Lower leg skin (tissue), 4 donors: ENCODE results near the gene IRX4. TPM values are rescaled to one million over a fixed set of nuclear protein-coding genes. Genes with fewer than 3 reads are reported as not detected.

ENCODE experiments used
- DNase-seq, 2 donors: peaks; one replicate each; pipeline ENCODE4 v3.0.0-alpha.2; 2019; ENCODE audit warnings: low spot score in 2 of 2
- H3K4me3 ChIP-seq: fragments of 200-600 bp; sonication (generic); 2 replicates; pipeline ENCODE4 v1.5.1; 2017; ENCODE audit warnings: mild to moderate bottlenecking, low read depth; ENCODE audit not compliant: poor library complexity, severe bottlenecking
- CTCF ChIP-seq, 3 donors: fragments of 450-650 bp; IDR thresholded peaks; one replicate each; pipeline ENCODE4 v1.5.1; 2016; ENCODE audit warnings: antibody characterized with exemption in 3 of 3, mild to moderate bottlenecking in 3 of 3, moderate library complexity in 2 of 3
- POLR2A ChIP-seq, 2 donors: fragments of 450-650 bp; IDR thresholded peaks; one replicate each; pipeline ENCODE4 v1.6.1; 2016 to 2017; ENCODE audit warnings: antibody characterized with exemption in 2 of 2, mild to moderate bottlenecking in 1 of 2, moderate library complexity in 1 of 2
- WGBS, 2 donors: methylation state at CpG; one replicate each; pipeline ENCODE4 v1.1.5; 2018; 5-methylcytosine and 5-hydroxymethylcytosine counted together
- intact Hi-C: fragments of 100-400 bp; cut with DNase I; formaldehyde crosslinking; loops from one replicate; pipeline ENCODE4 v1.15.0; 2023; ENCODE audit warnings: low total_unique reads
- total RNA-seq, 4 donors: library from RNA; depleted of rRNA; stranded (reverse); fragments of >200 nt; gene quantifications; one replicate each; pipeline ENCODE4 v1.1.0, GENCODE V29; 2016

The IRX4 gene
- total RNA-seq, 4 donors from 2014 or later: 32.5 to 58.3 (median 48.5) TPM

DNA sequence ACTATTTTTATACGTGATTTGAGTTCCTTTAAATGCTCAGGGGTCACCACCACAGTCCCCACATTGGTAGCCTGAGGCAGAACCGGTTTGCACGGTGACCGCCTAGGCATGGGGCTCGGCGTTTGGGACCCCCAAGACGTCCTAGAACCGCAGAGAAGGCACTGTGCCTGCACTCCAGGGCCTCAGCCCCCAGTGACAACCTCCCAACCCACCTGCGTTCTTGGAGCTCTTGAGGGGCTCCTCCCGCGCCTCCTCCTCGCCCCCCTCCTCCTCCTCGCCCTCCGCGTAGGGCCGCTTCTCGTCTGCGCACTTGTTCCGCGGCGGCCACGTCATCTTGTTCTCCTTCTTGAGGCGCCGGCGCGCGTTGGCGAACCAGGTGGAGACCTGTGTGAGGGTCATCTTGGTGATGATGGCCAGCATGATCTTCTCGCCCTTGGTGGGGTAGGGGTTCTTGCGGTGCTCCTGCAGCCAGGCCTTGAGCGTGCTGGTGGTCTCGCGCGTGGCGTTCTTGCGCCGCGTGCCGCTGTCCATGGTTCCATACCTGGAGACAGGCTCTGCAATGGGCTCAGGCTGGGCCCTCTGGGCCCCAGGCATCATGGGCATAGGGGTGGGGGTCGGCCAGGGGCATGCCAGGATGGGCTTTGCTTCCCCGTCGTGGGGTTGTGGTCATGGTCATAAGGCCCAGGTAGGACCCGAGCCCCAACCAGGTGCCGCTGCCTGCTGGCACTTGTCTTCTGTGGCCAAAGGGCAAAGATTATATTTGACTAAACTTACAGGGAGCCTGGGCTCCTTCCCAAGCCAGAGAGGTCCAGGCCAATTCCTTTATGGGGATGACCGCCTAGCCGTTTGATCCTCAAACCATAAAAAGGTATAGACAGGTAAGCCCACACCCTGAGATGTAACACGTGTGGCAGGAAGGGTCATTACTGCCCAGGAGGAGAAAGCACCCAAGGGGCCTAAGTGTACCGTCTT is 3.1 kb downstream of the IRX4 start:
- H3K4me3 ChIP-seq: no peak overlapping the region
- no peak for DNase-seq
- TF ChIP-seq POLR2A (IDR thresholded peaks at IDR 0.05) (no peak), CTCF (IDR thresholded peaks at IDR 0.05) (no peak)
- intact Hi-C loops: loop anchor here (10.0 kb wide), 1 partner anchor 135 kb away; no protein-coding TSS in a partner anchor
- 61 to 65% methylated on average over 48 of the region's 48 CpGs for WGBS, 2 donors

GRCh38 chr5:1878050-1878849 is 4.5 kb downstream of the IRX4 start:
- WGBS, 2 donors: 39 to 48% methylated on average over 26 to 62 of the region's 79 CpGs
- DNase-seq: no peak
- TF ChIP-seq POLR2A (IDR thresholded peaks at IDR 0.05): no peak
- no peak for TF ChIP-seq CTCF (IDR thresholded peaks at IDR 0.05)
- intact Hi-C loops: no loop called here
- H3K4me3 ChIP-seq: no peak overlapping the region

GRCh38 chr5:1877103-1878049 is 5.3 kb downstream of the IRX4 start:
- H3K4me3 ChIP-seq: no peak overlapping the region
- DNase-seq: no peak
- intact Hi-C loops: no loop called here
- WGBS, 2 donors: 59 to 72% methylated on average over 34 to 43 of the region's 46 CpGs
- TF ChIP-seq CTCF (IDR thresholded peaks at IDR 0.05) (no peak), POLR2A (IDR thresholded peaks at IDR 0.05) (no peak)

DNA sequence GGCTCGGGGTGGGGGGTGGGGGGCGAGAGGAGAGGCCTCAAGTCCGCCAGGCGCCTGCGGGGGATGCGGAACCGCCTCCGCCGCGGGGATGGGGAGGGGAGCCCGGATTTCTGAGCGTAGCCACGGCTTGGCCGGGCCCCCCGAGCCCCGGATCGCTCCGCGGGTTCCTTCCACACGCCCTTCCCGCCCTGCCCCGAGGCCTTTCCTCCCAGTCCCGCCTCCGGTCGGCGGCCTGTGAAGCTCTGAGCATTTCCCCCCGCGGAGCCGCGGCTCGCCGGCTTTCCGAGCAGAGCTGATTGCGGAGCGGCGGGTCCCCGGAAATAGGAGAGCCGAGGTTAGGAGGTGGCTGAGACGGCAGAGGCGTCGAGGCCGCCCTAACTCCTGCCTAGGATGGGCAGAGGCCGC is 6.1 kb downstream of the IRX4 start:
- TF ChIP-seq POLR2A (IDR thresholded peaks at IDR 0.05): no peak
- no peak for TF ChIP-seq CTCF (IDR thresholded peaks at IDR 0.05)
- intact Hi-C loops: no loop called here
- no peak for DNase-seq

More for the DNA sequence above, 6.1 kb downstream of the IRX4 start:
- 34 to 37% methylated on average over 29 to 41 of the region's 43 CpGs for WGBS, 2 donors
- no peak overlapping the region for H3K4me3 ChIP-seq
